Loucy (cell line): ENCODE results near the gene SMOC1.

Experiments
- H2AFZ ChIP-seq: fragments of 200-600 bp; sonication (generic); 2 replicates; pipeline ENCODE4 v1.6.0; 2016; ENCODE audit warnings: antibody characterized with exemption, mild to moderate bottlenecking, low read length, moderate library complexity
- H3F3A ChIP-seq: fragments of 200-600 bp; 2 replicates; pipeline ENCODE4 v1.6.0; 2016; ENCODE audit warnings: antibody characterized with exemption, low read depth, mild to moderate bottlenecking
- H3K27me3 ChIP-seq: fragments of 200-600 bp; sonication (generic); 2 replicates; pipeline ENCODE4 v1.6.1; 2014; ENCODE audit warnings: low read length, mild to moderate bottlenecking; ENCODE audit not compliant: insufficient read depth, poor library complexity, severe bottlenecking
- H3K36me3 ChIP-seq: fragments of 200-600 bp; sonication (generic); 2 replicates; pipeline ENCODE4 v1.6.1; 2016; ENCODE audit warnings: low read length; ENCODE audit not compliant: insufficient read depth
- H3K4me1 ChIP-seq: fragments of 200-600 bp; sonication (generic); 2 replicates; pipeline ENCODE4 v1.5.1; 2014; ENCODE audit warnings: low read length, mild to moderate bottlenecking; ENCODE audit not compliant: insufficient read depth, poor library complexity, severe bottlenecking
- H3K4me2 ChIP-seq: fragments of 200-600 bp; sonication (generic); 2 replicates; pipeline ENCODE4 v1.6.0; 2014; ENCODE audit warnings: antibody characterized with exemption, low read length, low read depth, mild to moderate bottlenecking; ENCODE audit not compliant: poor library complexity, severe bottlenecking
- H3K4me3 ChIP-seq: fragments of 200-600 bp; sonication (generic); 2 replicates; pipeline ENCODE4 v1.5.1; 2014; ENCODE audit warnings: low read length, mild to moderate bottlenecking, mixed read lengths; ENCODE audit not compliant: poor library complexity, severe bottlenecking
- H3K79me2 ChIP-seq: fragments of 200-600 bp; sonication (generic); 2 replicates; pipeline ENCODE4 v1.6.1; 2014; ENCODE audit warnings: low read length; ENCODE audit not compliant: insufficient read depth
- H3K9ac ChIP-seq: fragments of 200-600 bp; sonication (generic); 2 replicates; pipeline ENCODE4 v1.6.0; 2014; ENCODE audit warnings: mild to moderate bottlenecking, low read depth, low read length, moderate library complexity; ENCODE audit not compliant: poor library complexity, severe bottlenecking
- H3K9me2 ChIP-seq: fragments of 200-600 bp; sonication (generic); replicated peaks from 2 replicates; pipeline ENCODE4 v1.6.1; 2016; ENCODE audit warnings: low read depth, low read length, mixed read lengths
- H3K9me3 ChIP-seq: fragments of 200-600 bp; sonication (generic); 2 replicates; pipeline ENCODE4 v1.6.1; 2014; ENCODE audit warnings: mild to moderate bottlenecking, antibody characterized with exemption, low read length, low read depth; ENCODE audit not compliant: insufficient read depth
- H4K20me1 ChIP-seq: fragments of 200-600 bp; sonication (generic); 2 replicates; pipeline ENCODE4 v1.6.0; 2014; ENCODE audit warnings: antibody characterized with exemption, low read length, mild to moderate bottlenecking; ENCODE audit not compliant: insufficient read depth, poor library complexity, severe bottlenecking
- EZH2phosphoT487 ChIP-seq: fragments of 200-600 bp; IDR thresholded peaks from 2 replicates; pipeline ENCODE4 v1.6.1; 2018; ENCODE audit warnings: antibody characterized with exemption, mild to moderate bottlenecking, moderate library complexity, borderline replicate concordance
- TF ChIP-seq, protein P1 (sequence below): fragments of 200-600 bp; sonication (generic); conservative IDR thresholded peaks from 2 replicates; pipeline ENCODE4 v1.5.1; 2014; ENCODE audit warnings: mild to moderate bottlenecking, antibody characterized with exemption, low read length

Gene SMOC1

GRCh38 chr14:69880893-69881292, 1.7 kb downstream of the SMOC1 start:
- H3K9ac ChIP-seq: no peak overlapping the region
- no peaks in the 10 kb centered on the region for H4K20me1 ChIP-seq
- H3K4me2 ChIP-seq: no peak overlapping the region
- H2AFZ ChIP-seq: no peak overlapping the region
- no peaks in the 10 kb centered on the region for H3K4me1 ChIP-seq
- H3K79me2 ChIP-seq: no peaks in the 10 kb centered on the region
- H3K27me3 ChIP-seq: no peaks in the 10 kb centered on the region
- H3K4me3 ChIP-seq: no peak overlapping the region
- no peaks in the 10 kb centered on the region for H3K36me3 ChIP-seq
- no peaks in the 10 kb centered on the region for H3K9me2 ChIP-seq
- TF ChIP-seq, protein P1, sequence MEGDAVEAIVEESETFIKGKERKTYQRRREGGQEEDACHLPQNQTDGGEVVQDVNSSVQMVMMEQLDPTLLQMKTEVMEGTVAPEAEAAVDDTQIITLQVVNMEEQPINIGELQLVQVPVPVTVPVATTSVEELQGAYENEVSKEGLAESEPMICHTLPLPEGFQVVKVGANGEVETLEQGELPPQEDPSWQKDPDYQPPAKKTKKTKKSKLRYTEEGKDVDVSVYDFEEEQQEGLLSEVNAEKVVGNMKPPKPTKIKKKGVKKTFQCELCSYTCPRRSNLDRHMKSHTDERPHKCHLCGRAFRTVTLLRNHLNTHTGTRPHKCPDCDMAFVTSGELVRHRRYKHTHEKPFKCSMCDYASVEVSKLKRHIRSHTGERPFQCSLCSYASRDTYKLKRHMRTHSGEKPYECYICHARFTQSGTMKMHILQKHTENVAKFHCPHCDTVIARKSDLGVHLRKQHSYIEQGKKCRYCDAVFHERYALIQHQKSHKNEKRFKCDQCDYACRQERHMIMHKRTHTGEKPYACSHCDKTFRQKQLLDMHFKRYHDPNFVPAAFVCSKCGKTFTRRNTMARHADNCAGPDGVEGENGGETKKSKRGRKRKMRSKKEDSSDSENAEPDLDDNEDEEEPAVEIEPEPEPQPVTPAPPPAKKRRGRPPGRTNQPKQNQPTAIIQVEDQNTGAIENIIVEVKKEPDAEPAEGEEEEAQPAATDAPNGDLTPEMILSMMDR: no peak
- no peak for TF ChIP-seq EZH2phosphoT487
- no peaks in the 10 kb centered on the region for H3F3A ChIP-seq
- no peaks in the 10 kb centered on the region for H3K9me3 ChIP-seq

GRCh38 chr14:69882116-69882864, 3.1 kb downstream of the SMOC1 start:
- Histone ChIP-seq H3K36me3 (no peaks in the 10 kb centered on the region), H3K9ac (no peak overlapping the region), H3K4me2 (no peak overlapping the region), H3F3A (no peaks in the 10 kb centered on the region), H3K9me2 (no peaks in the 10 kb centered on the region), H4K20me1 (no peaks in the 10 kb centered on the region), H3K4me1 (no peaks in the 10 kb centered on the region), H3K4me3 (no peak overlapping the region), H3K79me2 (no peaks in the 10 kb centered on the region), H2AFZ (no peak overlapping the region), H3K9me3 (no peaks in the 10 kb centered on the region), H3K27me3 (no peaks in the 10 kb centered on the region)
- no peak for TF ChIP-seq EZH2phosphoT487
- TF ChIP-seq, protein P1: no peak

DNA sequence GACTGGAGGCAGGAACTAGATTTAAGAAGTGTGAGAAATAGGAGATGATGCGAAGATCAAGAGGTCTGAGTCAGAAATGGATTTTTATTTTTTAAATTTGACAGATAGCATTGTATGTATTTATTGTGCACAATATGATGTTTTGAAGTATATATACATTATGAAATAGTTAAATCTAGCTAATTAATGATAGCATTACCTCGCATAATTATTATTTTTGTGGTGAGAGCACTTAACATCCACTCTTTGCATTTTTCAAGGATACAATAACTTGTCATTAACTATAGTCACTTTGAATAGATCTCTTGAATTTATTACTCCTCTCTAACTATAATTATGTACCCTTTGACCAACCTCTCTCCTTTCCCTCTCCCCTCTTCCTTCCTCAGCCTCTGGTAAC, 3.7 kb downstream of the SMOC1 start:
- Histone ChIP-seq H3K4me1 (no peaks in the 10 kb centered on the region), H3F3A (no peaks in the 10 kb centered on the region), H2AFZ (no peak overlapping the region), H3K9me3 (no peaks in the 10 kb centered on the region), H3K9me2 (no peaks in the 10 kb centered on the region), H3K79me2 (no peaks in the 10 kb centered on the region), H3K4me2 (no peak overlapping the region), H4K20me1 (no peaks in the 10 kb centered on the region), H3K9ac (no peak overlapping the region), H3K36me3 (no peaks in the 10 kb centered on the region), H3K27me3 (no peaks in the 10 kb centered on the region), H3K4me3 (no peak overlapping the region)
- TF ChIP-seq, protein P1: no peak
- no peak for TF ChIP-seq EZH2phosphoT487
